Activated gamma-delta T cell treated with anti-CD3 and anti-CD28 coated beads, Interleukin-2, amount 50 U/mL, for 16 hours (primary cell): ENCODE measurements around the gene PPIP5K1.

Experiments
- DNase-seq: peaks from one replicate; pipeline ENCODE4 v3.0.0-alpha.2; 2020; ENCODE audit warnings: low read depth

Gene PPIP5K1

GRCh38 chr15:43517354-43518196 is 72.4 kb downstream of the PPIP5K1 start, which contains the start of gene MAP1A:
MAP1A (plus strand) TSS chr15:43517608; CDS start chr15:43521474, 3,866 bp downstream.
- DNase-seq = no peak

- DNase-seq = no peak
Measured at GRCh38 chr15:43516801-43517353, 73.1 kb downstream of the PPIP5K1 start.

DNA sequence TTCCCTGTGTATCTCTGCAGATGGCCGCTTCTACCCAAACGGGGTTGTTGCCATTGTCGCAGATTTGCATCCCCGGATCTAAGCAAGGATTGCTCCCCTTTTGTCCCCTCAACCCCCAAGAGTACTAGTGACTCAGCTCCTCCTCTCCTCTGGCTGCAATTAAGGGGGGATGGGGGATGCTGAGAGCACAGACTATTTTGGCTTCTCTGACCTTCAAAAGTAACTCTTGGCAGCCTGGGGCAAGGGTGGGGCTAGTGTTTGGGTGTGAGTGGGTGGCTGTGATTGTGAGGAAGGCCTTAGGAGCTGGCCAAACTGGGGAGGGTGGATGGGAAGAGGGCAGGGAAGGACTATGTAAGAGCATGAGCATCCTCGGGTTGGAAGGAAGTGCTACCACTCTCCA is 73.8 kb downstream of the PPIP5K1 start:
- DNase-seq = no peak

DNA sequence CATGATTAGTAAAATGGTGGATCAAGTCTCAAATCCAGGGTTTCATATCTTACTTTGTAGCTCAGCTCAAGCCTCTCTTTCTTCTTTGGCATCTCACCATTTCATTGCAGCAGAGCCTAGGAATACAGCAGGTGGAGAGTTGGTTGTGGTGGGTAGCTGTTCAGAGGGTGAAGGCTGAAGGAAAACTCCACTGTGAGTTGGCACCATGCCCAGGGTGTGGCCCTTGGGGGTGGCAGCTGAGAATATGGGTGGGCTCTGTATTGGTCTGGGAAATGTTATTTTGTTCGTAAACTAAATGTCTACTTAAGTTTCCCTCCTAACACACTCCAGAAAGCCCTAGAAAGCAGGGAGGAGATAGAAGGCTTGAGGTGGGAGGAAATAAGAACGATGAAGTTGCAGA is 74.3 kb downstream of the PPIP5K1 start:
- DNase-seq = no peak

DNA sequence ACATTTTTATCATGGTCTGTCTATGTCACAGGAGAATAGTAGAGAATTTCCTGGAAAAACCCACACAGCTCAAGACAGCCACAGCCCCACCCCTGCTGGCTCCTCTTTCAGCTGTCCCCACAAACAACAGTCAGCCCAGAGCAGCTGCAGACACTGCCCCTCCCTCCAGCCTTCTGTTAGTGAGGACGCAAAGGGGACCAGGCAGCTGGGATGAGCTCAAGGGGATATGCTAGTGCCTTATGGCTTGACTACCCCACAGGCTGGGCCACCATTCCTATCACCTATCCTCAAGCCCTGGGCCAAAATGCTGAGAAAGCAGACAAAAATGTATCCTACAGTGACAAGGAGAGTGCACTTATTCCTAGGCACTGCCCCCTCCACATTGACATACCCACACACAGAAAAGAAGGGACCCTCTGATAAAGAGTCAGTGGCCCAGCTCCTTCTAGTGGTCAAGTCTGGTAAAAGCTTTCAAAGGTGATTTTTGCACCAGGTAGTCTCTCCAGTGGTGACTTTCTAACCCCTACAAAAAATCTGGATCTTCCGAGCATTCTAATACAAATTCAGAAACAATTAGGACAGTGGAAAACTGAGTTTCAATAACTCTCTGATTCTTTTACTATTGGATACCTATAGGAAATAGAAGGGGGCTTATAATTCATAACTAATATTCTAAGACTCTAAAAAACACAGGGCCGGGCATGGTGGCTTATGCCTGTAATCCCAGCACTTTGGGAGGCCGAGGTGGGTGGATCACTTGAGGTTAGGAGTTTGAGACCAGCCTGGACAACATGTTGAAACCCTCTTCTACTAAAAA is 75.6 kb downstream of the PPIP5K1 start:
- no peak for DNase-seq

- DNase-seq = no peak
Measured at GRCh38 chr15:43513550-43513949, 76.5 kb downstream of the PPIP5K1 start.

DNA sequence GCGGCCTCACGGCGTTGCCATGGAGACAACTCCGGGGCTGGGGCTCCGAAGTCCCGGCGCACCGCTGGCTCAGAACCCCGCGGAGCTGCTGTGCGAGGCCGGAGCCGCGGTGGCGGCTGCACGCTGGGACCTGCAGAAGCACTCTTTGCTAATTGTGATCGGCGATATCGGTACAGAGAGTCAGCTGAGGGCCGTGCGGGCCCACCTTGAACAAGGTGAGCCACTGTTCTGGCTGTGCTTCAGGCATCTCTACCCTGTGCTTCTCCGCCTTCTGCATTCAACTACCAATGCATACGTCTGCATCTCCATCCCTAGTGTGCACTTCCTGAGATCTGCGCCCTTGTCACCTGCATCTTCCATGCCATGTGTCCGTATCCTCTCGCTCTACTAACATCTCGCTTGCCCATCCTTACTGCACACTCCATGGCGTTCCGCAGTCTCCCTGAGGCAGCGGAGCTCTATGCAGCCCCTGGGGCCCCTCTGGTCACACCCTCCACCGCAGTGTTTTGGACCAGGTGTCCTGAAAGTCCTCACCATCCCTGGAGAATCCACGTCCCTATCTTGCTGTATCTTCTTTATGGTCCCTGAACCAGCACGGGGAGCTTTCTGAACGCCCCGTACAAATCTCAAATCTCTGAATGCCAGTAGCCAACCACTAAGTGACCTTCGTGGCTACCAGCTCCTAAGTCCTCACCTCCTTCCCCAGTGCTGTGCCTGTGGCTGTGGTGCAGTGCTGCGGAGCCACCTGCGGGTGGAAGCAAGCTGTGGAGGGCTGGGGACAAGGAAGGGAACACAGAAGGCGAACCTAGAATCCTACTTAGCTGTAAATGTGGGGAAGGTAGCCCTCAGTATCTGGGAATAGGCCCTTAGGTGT is 78.8 kb downstream of the PPIP5K1 start:
- no peak for DNase-seq

DNA sequence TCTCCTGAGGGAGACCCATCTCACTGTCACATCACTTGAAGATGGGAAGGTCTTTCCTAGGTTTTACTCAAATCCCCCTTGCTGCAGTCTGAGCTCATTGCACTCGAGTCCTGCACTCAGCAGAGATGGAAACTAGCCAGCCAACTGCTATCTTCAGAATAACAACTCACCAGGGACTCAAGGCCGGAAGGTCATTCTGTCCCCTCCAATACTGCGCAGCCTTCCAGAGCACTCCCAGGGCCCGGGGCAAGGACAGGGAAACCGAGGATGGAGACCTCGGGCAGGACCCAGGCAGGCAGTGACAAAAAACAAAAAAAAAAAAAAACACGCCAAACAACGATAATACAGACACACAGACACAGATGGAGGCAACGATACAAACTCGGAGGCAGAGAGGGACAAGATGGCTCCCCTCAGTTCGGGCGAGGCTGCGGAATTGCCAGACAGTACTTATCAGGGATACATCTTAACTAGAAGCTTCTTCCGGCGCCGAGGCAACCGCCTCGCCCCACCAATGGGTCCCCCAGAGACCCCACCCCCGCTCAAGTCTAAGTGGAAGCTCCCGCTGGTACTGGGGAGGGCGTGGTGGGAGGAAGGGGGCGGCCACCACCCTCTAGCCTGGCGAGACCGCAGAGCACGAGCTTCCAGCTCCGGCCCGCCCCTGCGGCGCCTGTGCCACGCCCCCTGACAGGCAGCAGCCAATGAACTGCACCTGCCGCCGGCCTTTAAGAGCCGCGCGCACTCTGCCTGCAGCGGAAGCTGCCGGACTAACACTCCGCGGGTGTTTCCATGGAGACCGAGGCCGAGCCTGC is 79.6 kb downstream of the PPIP5K1 start:
- peak; percentile 91 for DNase-seq

- DNase-seq = no peak
Measured at GRCh38 chr15:43509660-43510199, 80.3 kb downstream of the PPIP5K1 start.

- DNase-seq = no peak
Measured at GRCh38 chr15:43508991-43509659, 80.9 kb downstream of the PPIP5K1 start.

GRCh38 chr15:43508421-43508820 is 81.6 kb downstream of the PPIP5K1 start:
- DNase-seq = no peak

DNA sequence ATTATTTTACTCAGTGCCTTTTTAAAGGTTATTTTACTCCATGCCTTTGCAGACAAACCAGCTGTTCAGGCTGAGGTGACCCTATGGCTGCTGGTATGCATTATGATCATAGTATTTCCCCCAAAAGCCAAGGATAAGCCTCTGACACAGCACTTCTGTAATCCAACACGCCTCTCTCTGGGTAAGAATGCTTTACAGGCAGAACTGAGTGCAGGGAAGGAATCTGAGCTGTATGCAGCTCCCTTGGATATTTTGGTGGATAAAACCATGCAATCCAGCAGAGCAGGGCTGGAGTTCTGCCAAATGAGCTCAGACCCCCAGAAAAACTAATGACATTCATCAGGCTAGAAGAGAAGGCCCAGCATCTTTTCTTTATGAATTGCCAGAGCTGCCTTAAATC is 84.3 kb downstream of the PPIP5K1 start:
- DNase-seq = no peak

- DNase-seq = no peak
Measured at GRCh38 chr15:43499635-43500034, 90.4 kb downstream of the PPIP5K1 start.

- no peak for DNase-seq
Measured at GRCh38 chr15:43498990-43499389, 91.0 kb downstream of the PPIP5K1 start.

DNA sequence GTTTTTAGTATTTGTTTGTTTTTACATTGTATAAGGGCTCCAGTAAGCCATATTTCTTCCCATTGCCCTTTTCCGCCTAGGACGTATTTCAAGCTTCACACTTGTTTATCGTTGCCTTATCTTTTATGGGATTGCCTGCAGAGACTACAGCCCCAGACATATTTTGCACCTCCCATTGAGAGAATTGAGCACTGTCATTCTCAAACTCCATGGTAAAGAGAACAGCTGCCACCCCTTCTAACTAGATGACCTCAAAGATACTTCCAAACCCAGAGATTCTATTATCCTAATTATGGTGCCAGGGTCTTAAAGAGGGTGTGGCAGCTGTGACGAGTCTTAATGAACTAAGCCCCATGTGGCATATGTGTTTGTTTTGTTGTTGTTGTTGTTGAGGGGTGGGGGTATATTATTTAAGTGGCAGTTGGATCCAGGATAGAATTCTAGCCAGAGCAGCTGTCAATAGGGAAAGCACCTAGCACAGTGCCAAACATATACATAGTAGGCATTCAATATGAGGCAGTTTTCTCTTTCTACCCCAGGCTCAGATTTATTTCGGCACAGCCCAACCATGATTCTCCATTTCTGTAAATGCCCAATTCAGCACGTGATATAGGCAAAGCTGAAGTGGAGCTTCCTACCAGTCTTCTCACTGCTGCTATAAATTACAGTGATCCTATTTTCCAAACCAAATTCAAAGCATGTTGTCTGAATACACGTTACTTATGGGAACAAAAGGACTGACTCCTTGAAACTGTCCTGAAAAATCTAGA is 96.1 kb downstream of the PPIP5K1 start:
- DNase-seq = no peak

- peak; percentile 92 for DNase-seq
Measured at GRCh38 chr15:43492673-43493601, 97.1 kb downstream of the PPIP5K1 start, which contains the start of gene TP53BP1. TP53BP1 (minus strand) TSS chr15:43493156; CDS start chr15:43493043, 113 bp downstream.

DNA sequence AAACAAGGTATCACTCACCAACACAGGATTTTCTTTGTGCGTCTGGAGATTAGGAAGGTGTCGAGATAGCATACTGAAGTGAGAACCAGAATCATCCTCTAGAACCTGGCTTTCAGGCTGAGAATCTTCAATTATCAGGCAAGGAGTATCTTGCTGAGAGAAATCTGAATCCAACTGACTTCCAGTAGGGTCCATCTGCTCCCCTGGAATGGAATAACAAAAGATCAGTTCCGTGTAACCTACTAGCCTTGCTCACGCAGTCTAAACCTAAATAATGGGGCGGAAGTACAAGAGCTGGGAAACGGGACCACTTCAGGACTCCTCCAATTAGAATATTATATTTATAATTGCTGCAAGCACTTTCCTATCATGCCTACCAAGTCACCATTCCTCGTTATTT is 97.7 kb downstream of the PPIP5K1 start:
- DNase-seq = no peak

GRCh38 chr15:43489191-43489590 is 100.8 kb downstream of the PPIP5K1 start:
- DNase-seq = no peak
